Measurements from ENCODE around the gene PGAM2. TPM values are rescaled to one million over a fixed set of nuclear protein-coding genes. Genes with fewer than 3 reads are reported as not detected.

The PGAM2 gene
- total RNA-seq, 1 experiment from 2014 or later = 2.4 TPM

- peaks cover 8% of the 10 kb centered on the region; the same call in 1 of the 2 replicates for H3K36me3 Mint-ChIP-seq
- ChIA-PET CTCF (interaction anchor here (1.2 to 1.9 kb wide), 4 partner anchors 18 to 169 kb away, joined by 3 to 9 read pairs (median 4); partner anchors contain the start of gene POLD2), POLR2A (no interaction called here)
- H3K4me1 Mint-ChIP-seq = peaks cover 13% of the 10 kb centered on the region
- 0 out of 2 replicates have a peak, but pooled peaks have one; percentile 2 for TF ChIP-seq ARID4B (CRISPR knock-in tag; IDR thresholded peaks at IDR 0.05; ENCODE audit: borderline replicate concordance)
- no peak for TF ChIP-seq ZBTB21 (CRISPR knock-in tag; IDR thresholded peaks at IDR 0.05; ENCODE audit: borderline replicate concordance)
- TF ChIP-seq JAZF1 (CRISPR knock-in tag; IDR thresholded peaks at IDR 0.05) = no peak
- peak overlapping the region; percentile 83 for H3K4me3 Mint-ChIP-seq
- peaks cover 5% of the 10 kb centered on the region; the same call in 1 of the 2 replicates for H3K9me3 Mint-ChIP-seq
- ATAC-seq (no peak; the same call in 1 of the 2 replicates), DNase-seq (ENCODE audit: low spot score) (no peak)
- no peak overlapping the region for H3K27ac Mint-ChIP-seq
- H3K27me3 Mint-ChIP-seq (ENCODE audit: low read depth) = peaks cover 20% of the 10 kb centered on the region
Measured at GRCh38 chr7:44045226-44046014, 19.9 kb downstream of the PGAM2 start.

GRCh38 chr7:44044315-44045225 is 20.8 kb downstream of the PGAM2 start, which contains the start of gene DBNL:
TSS of gene DBNL (plus strand) at chr7:44044702. CDS start at chr7:44044738, 36 bp downstream.
- H3K4me3 Mint-ChIP-seq = peak within 1 kb of the TSS; percentile 83
- peak; percentile 75 for ATAC-seq
- POLR2A ChIA-PET = interaction anchor here (0.7 kb wide), 1 partner anchor 21 kb away, joined by 3 read pairs; the partner anchor contains the start of gene PGAM2
- TF ChIP-seq ATF2 (CRISPR knock-in tag; IDR thresholded peaks at IDR 0.05; ENCODE audit: borderline replicate concordance, low read depth) (no peak), FOXP1 (CRISPR knock-in tag; IDR thresholded peaks at IDR 0.05; ENCODE audit: borderline replicate concordance) (peak; percentile 83; the same call in 1 of the 2 replicates), GABPB1 (CRISPR knock-in tag; IDR thresholded peaks at IDR 0.05) (peak; percentile 83), TCF7 (CRISPR knock-in tag; IDR thresholded peaks at IDR 0.05; ENCODE audit: low read depth) (no peak), SP1 (CRISPR knock-in tag; conservative IDR thresholded peaks at IDR 0.05) (peak; percentile 57), ZNF281 (CRISPR knock-in tag; IDR thresholded peaks at IDR 0.05) (no peak; the same call in 1 of the 2 replicates), FOXP4 (CRISPR knock-in tag; IDR thresholded peaks at IDR 0.05) (peak; percentile 89), RELA (CRISPR knock-in tag; IDR thresholded peaks at IDR 0.05; ENCODE audit: borderline replicate concordance) (0 out of 2 replicates have a peak, but pooled peaks have one; percentile 49), MLX (CRISPR knock-in tag; IDR thresholded peaks at IDR 0.05) (no peak), ZNF532 (CRISPR knock-in tag; IDR thresholded peaks at IDR 0.05; ENCODE audit: borderline replicate concordance) (no peak)

More at GRCh38 chr7:44044315-44045225, 20.8 kb downstream of the PGAM2 start, which contains the start of gene DBNL:
- peak within 1 kb of the TSS; percentile 84 for H3K27ac Mint-ChIP-seq
- CTCF ChIA-PET = interaction anchor here (0.8 to 1.9 kb wide), 7 partner anchors 19 to 490 kb away, joined by 3 to 9 read pairs (median 5); partner anchors contain the start of genes POLD2 and YKT6
- H3K9me3 Mint-ChIP-seq = peaks cover 5% of the 10 kb centered on the region; the same call in 1 of the 2 replicates
- peak; percentile 96 for DNase-seq (ENCODE audit: low spot score)
- peaks cover 13% of the 10 kb centered on the region for H3K4me1 Mint-ChIP-seq
- peaks cover 20% of the 10 kb centered on the region for H3K27me3 Mint-ChIP-seq (ENCODE audit: low read depth)
- peaks cover 7% of the 10 kb centered on the region; the same call in 1 of the 2 replicates for H3K36me3 Mint-ChIP-seq

Measured in WTC11 (cell line).